T-helper 1 cell treated with Interleukin-12 subunit alpha and Interleukin-12 subunit beta and Interleukin-4 antibody, amounts not matched to agents 30 μg/mL and 1 μg/mL, for 36 hours (primary cell): ENCODE data around the gene ZC2HC1C.

Experiments
- H3K27ac Mint-ChIP-seq: one replicate; pipeline ENCODE4 v1.8.0; 2021; ENCODE audit warnings: mild to moderate bottlenecking, mixed read lengths
- H3K27me3 Mint-ChIP-seq: one replicate; pipeline ENCODE4 v1.8.0; 2021; ENCODE audit warnings: low read depth, mixed read lengths
- H3K36me3 Mint-ChIP-seq: one replicate; pipeline ENCODE4 v1.8.0; 2021; ENCODE audit warnings: low read depth, mixed read lengths
- H3K4me1 Mint-ChIP-seq: one replicate; pipeline ENCODE4 v1.8.0; 2021; ENCODE audit warnings: low read depth, mixed read lengths
- H3K4me3 Mint-ChIP-seq: one replicate; pipeline ENCODE4 v1.8.0; 2021; ENCODE audit warnings: mild to moderate bottlenecking, moderate library complexity, mixed read lengths
- H3K9me3 Mint-ChIP-seq: one replicate; pipeline ENCODE4 v1.8.0; 2021; ENCODE audit warnings: mixed read lengths

The ZC2HC1C gene

DNA sequence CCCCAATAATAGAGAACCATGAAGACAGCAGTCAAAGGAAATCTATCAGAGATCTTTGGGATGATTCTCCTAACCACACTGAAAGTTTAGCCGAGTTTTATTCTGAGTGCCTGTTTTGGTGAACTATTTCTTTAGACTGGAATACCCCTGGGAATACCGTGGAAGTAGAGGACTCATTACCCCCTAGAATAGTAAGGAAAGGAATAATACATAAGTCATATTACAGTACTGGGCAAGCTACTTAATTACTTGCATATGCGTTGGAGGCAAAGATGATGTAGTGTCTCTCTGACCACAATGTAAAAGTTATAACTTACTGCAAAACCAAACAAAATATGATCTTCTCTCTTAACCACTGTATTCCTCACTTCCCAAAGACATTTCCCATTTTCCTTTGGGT is 25.5 kb downstream of the ZC2HC1C start:
- Mint-ChIP-seq H3K4me1 (peaks cover 2% of the 10 kb centered on the region), H3K36me3 (peaks cover 33% of the 10 kb centered on the region), H3K4me3 (no peak overlapping the region), H3K27ac (no peak overlapping the region), H3K9me3 (no peaks in the 10 kb centered on the region), H3K27me3 (no peaks in the 10 kb centered on the region)

DNA sequence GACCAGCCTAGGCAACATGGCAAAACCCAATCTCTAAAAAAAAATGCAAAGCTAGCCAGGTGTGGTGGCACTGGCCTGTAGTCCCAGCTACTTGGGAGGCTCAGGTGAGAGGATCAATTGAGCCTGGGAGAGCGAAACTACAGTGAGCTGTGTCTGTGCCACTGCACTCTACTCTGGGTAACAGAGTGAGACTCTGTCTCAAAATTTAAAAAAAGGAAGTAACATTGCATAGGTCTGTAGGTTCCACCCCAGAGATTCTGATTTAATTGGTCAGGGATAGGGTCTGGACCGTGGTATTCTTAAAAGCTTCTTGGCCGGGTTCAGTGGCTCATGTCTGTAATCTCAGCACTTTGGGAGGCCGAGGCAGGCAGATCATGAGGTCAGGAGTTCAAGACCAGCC is 26.2 kb downstream of the ZC2HC1C start:
- Mint-ChIP-seq H3K4me1 (peaks cover 2% of the 10 kb centered on the region), H3K4me3 (no peak overlapping the region), H3K27me3 (no peaks in the 10 kb centered on the region), H3K36me3 (peaks cover 31% of the 10 kb centered on the region), H3K27ac (no peak overlapping the region), H3K9me3 (no peaks in the 10 kb centered on the region)

DNA sequence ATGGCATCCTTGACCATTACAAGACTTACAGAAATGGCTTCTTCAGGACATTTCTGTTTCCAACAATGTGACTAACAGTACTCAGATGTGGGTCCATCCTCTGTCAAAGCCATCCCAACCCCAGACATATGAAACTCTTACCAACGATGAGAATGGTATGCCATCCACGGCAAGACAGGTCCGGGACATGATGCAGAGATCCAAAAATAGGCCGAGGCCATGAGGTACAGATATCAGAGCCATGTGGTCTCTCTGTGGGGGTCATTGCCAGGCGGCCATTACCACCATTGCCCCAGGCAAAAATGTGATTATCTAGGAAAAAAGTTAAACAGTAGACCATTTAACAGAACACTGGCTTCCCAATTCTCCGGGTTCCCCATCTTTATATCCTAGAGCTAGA is 27.5 kb downstream of the ZC2HC1C start:
- Mint-ChIP-seq H3K4me3 (no peak overlapping the region), H3K27me3 (no peaks in the 10 kb centered on the region), H3K4me1 (peaks cover 2% of the 10 kb centered on the region), H3K36me3 (peaks cover 31% of the 10 kb centered on the region), H3K27ac (no peak overlapping the region), H3K9me3 (no peaks in the 10 kb centered on the region)

DNA sequence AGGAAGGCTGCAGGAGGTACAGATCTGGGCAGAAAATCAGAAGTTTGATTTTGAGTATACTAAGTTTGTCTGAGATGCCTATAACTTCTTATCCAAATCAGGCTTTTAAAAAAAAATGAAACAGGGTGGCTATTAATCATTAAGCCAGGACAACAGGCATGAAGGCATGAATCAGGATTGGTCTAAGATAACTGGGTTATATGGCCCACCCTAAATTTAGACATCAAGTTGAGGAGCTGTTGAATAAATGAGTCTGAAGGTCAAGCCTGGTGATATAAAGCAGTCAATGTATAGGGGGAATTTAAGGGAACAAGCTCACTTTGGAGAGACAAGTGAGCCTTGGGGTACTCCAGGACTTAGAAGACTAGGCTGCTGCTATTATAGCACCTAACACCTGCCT is 28.8 kb downstream of the ZC2HC1C start:
- Mint-ChIP-seq H3K9me3 (no peaks in the 10 kb centered on the region), H3K36me3 (peaks cover 33% of the 10 kb centered on the region), H3K27me3 (no peaks in the 10 kb centered on the region), H3K4me3 (no peak overlapping the region), H3K27ac (no peak overlapping the region), H3K4me1 (peaks cover 2% of the 10 kb centered on the region)

DNA sequence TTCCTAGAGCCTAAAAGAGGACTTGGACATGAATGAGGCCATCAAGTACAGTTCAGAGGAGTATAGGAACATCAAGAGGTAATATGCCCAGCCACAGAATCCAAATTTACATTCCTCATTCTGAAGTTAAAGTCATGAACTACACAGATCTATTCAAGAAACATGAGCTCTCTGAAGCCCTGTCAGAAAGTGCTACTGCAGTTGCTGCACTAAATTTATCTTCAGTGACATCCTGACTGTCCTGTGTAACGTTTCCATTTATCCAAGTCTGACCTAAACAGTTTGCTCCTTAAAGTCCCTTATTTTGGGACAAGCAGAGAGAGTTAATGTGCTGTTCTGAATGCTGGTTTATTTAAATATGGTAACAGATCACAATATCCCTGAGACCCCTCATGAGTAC is 29.2 kb downstream of the ZC2HC1C start:
- H3K4me3 Mint-ChIP-seq = no peak overlapping the region
- no peaks in the 10 kb centered on the region for H3K27me3 Mint-ChIP-seq
- H3K27ac Mint-ChIP-seq = no peak overlapping the region
- peaks cover 2% of the 10 kb centered on the region for H3K4me1 Mint-ChIP-seq
- H3K9me3 Mint-ChIP-seq = no peaks in the 10 kb centered on the region
- peaks cover 37% of the 10 kb centered on the region for H3K36me3 Mint-ChIP-seq

DNA sequence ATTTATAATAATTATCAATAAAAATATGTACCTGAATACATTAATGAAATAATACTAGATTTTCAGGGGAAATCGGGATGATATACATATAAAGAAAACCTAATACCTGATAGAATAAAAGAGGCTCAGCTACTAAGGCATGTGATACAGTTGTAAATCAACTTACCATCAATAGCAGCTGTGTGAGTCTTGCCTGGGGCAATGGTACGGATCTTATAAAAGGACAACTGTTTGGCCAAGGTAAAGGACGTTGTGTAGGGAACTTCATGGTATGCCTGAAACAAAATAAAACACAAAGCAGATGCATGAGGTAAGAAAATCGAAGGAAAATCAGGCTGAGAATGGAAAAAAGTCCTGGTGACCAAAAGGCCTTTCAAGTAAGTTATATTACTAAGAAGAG is 32.0 kb downstream of the ZC2HC1C start:
- H3K4me1 Mint-ChIP-seq = peaks cover 2% of the 10 kb centered on the region
- peaks cover 43% of the 10 kb centered on the region for H3K36me3 Mint-ChIP-seq
- H3K27ac Mint-ChIP-seq = no peak overlapping the region
- H3K9me3 Mint-ChIP-seq = no peaks in the 10 kb centered on the region
- no peak overlapping the region for H3K4me3 Mint-ChIP-seq
- H3K27me3 Mint-ChIP-seq = no peaks in the 10 kb centered on the region

DNA sequence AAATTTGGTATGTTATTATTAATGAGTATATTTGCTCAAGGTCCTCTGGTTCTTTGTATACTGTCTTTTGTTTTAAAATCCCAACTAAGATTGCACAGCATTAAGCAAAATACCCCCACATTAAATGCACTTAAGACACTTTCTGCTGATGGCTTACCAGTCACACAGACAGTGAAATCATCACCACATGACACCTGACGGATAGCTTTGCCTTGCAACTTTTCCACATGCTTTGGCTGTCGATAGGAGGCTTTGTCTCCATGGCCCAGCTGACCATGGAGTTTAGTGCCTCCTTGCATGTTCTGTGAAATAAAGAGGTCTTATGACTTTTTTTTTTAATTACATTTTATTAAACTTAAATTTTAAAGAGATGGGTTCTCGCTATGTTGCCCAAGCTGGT is 37.7 kb downstream of the ZC2HC1C start:
- no peak overlapping the region for H3K27ac Mint-ChIP-seq
- no peaks in the 10 kb centered on the region for H3K9me3 Mint-ChIP-seq
- no peaks in the 10 kb centered on the region for H3K27me3 Mint-ChIP-seq
- H3K4me3 Mint-ChIP-seq = no peak overlapping the region
- H3K4me1 Mint-ChIP-seq = no peaks in the 10 kb centered on the region
- H3K36me3 Mint-ChIP-seq = peaks cover 55% of the 10 kb centered on the region

DNA sequence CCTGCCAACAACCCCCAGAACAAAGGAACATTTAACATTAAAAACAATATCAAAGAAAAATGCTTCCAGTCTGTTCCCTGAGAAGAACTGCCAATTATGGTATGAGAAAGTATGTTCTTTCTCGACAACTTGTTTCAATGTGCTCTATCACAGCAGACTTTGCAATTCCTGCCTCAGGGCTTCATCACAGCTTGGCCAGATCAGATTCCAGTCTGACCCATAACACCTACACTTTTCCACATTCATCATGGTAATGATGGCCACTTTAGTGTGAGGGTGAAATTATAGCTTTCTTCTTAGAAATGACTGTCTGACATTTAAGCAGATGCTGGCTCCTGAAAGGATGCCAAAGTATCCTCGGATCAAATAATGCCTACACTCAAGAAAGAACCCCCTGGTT is 40.4 kb downstream of the ZC2HC1C start:
- H3K27me3 Mint-ChIP-seq = no peaks in the 10 kb centered on the region
- H3K9me3 Mint-ChIP-seq = no peaks in the 10 kb centered on the region
- H3K27ac Mint-ChIP-seq = no peak overlapping the region
- H3K4me3 Mint-ChIP-seq = no peak overlapping the region
- H3K4me1 Mint-ChIP-seq = peaks cover 13% of the 10 kb centered on the region
- peaks cover 57% of the 10 kb centered on the region for H3K36me3 Mint-ChIP-seq

DNA sequence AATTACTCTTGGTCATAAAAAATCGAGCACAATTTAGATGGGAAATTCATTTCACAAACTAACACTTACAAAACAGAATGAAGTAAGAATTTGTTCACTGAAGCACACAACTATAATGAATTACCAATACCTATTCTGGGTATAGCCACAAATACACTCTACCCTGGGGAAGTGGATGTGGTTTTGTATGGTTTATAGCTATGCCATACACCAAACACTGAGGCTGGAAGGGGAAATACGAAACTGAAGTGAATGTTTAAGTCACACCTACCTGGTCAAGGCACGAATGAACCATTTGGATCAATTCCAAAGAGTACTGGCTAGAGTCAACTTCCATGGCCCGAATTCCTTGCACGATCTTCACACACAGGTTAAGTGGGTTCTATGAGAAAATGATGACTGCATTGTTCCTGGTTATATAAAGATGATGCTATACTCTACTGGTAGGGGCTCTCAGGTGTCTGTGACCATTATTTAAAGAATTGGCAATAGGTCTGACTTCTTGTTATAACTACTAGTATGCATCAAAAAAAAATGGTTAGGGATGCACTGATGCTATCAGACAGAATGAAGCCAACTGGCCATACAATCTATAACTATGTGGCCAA is 44.6 kb downstream of the ZC2HC1C start:
- H3K27me3 Mint-ChIP-seq = no peaks in the 10 kb centered on the region
- H3K4me3 Mint-ChIP-seq = peak overlapping the region; percentile 29
- peaks cover 56% of the 10 kb centered on the region for H3K36me3 Mint-ChIP-seq
- peaks cover 13% of the 10 kb centered on the region for H3K4me1 Mint-ChIP-seq
- H3K27ac Mint-ChIP-seq = peak overlapping the region; percentile 59
- H3K9me3 Mint-ChIP-seq = no peaks in the 10 kb centered on the region

DNA sequence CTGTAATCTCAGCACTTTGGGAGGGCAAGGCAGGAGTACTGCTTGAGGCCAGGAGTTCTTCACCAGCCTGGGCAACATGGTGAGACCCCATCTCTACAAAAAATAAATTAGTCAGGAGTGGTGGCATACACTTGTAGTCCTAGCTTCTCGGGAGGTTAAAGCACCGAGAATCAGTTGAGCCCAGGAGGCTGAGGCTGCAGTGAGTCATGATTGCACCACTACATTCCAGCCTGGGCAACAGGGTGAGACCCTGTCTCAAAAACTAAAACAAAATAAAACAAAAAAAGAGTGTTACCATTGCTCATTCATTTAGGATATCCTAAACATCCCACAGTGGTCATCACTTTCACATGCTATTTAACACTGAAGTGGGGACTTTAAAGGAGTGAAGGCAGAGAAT is 49.6 kb downstream of the ZC2HC1C start:
- no peak overlapping the region for H3K4me3 Mint-ChIP-seq
- H3K27ac Mint-ChIP-seq = no peak overlapping the region
- H3K36me3 Mint-ChIP-seq = peaks cover 37% of the 10 kb centered on the region
- H3K4me1 Mint-ChIP-seq = peaks cover 20% of the 10 kb centered on the region
- H3K27me3 Mint-ChIP-seq = no peaks in the 10 kb centered on the region
- no peaks in the 10 kb centered on the region for H3K9me3 Mint-ChIP-seq

DNA sequence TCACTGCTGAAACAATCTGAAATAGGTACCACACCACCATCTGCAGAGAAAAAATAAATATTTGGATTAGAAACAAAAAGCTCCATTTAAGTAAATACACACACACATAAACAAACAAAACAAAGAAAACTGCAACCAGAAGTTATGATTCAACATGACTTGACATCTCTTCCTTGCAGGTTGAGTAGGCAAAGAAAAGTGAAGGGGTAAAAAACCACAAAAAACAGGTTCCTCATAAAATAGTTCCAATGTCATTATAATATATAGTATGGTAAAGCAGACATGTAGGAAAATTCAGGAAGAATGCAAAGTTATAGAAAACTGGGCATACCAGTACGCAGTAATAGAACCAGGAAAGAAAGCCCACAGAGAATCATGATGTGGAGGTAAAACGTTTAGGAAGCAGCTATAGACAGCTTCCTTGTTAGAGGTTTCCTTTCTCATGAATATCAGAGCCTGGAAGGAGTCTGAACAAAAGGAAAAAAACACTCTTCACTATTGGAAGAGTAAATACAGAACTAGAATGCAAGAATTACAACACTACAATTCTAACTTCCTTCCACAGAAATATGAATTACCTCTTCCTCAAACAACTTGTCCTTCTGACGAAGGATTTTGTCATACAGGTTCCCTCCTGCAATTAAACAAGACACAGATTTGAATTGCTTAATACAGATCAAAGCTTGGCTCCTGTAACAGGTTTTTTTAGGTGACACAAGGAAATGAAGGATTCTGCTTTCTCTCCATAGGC is 51.3 kb downstream of the ZC2HC1C start:
- peaks cover 36% of the 10 kb centered on the region for H3K36me3 Mint-ChIP-seq
- H3K27ac Mint-ChIP-seq = no peak overlapping the region
- H3K4me1 Mint-ChIP-seq = peaks cover 24% of the 10 kb centered on the region
- H3K27me3 Mint-ChIP-seq = no peaks in the 10 kb centered on the region
- H3K4me3 Mint-ChIP-seq = no peak overlapping the region
- H3K9me3 Mint-ChIP-seq = no peaks in the 10 kb centered on the region

DNA sequence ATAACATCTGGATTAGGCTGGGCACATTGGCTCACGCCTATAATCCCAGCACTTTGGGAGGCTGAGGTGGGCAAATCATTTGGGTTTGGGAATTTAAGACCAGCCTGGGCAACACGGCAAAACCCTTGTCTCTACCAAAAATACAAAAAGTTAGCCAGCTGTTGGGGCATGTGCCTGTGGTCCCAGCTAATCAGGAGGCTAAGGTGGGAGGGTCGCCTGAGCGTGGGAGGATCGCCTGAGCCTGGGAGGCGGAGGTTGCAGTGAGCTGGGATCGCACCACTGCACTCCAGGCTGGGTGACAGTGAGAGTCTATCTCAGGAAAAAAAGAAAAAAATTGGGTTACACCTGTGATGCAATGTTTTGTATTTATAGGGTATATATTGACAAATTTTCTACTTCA is 52.1 kb downstream of the ZC2HC1C start:
- Mint-ChIP-seq H3K27ac (no peak overlapping the region), H3K27me3 (no peaks in the 10 kb centered on the region), H3K36me3 (peaks cover 38% of the 10 kb centered on the region), H3K4me3 (no peak overlapping the region), H3K4me1 (peaks cover 29% of the 10 kb centered on the region), H3K9me3 (no peaks in the 10 kb centered on the region)

DNA sequence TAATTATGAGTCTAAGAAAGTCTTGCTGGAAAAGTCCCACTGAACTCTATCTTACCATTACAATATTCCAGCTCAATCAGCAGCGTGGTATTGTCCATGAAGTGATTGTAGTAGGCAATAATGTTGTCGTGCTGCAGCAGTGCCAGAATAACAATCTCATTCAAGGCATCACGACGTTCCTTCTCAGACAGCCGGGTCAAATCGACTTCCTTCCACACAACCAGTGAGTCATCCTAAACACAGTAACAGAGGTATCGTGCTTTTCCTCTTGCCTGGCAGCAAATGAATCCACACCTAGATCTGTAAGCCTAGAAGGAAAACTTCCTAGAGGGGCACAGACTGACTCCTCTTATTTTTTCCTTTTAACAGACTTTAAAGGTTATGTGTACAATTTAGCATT is 54.5 kb downstream of the ZC2HC1C start:
- H3K4me3 Mint-ChIP-seq = peak overlapping the region; percentile 50
- peaks cover 35% of the 10 kb centered on the region for H3K36me3 Mint-ChIP-seq
- no peaks in the 10 kb centered on the region for H3K9me3 Mint-ChIP-seq
- H3K4me1 Mint-ChIP-seq = peaks cover 38% of the 10 kb centered on the region
- peak overlapping the region; percentile 79 for H3K27ac Mint-ChIP-seq
- no peaks in the 10 kb centered on the region for H3K27me3 Mint-ChIP-seq

DNA sequence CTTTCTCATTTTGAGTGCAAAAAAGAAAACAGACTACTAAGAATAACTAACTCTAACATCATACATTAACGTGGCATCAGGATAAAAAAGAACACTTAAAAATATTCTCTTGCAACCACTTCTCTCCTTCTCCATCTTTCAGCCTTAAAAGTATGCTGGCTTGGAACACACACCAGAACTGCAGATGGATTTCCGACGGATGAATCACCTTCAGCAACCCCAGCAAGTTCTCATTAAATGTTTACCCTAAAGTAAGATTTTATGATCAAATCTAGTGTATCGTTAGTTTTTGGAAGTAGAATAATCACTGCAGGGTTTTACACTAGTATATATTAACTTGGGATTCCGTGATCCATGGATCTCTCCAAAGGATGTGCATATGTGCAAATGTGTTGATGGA is 56.2 kb downstream of the ZC2HC1C start:
- Mint-ChIP-seq H3K27ac (peak overlapping the region; percentile 90), H3K4me1 (peaks cover 32% of the 10 kb centered on the region), H3K4me3 (peak overlapping the region; percentile 93), H3K27me3 (no peaks in the 10 kb centered on the region), H3K36me3 (peaks cover 28% of the 10 kb centered on the region), H3K9me3 (no peaks in the 10 kb centered on the region)

DNA sequence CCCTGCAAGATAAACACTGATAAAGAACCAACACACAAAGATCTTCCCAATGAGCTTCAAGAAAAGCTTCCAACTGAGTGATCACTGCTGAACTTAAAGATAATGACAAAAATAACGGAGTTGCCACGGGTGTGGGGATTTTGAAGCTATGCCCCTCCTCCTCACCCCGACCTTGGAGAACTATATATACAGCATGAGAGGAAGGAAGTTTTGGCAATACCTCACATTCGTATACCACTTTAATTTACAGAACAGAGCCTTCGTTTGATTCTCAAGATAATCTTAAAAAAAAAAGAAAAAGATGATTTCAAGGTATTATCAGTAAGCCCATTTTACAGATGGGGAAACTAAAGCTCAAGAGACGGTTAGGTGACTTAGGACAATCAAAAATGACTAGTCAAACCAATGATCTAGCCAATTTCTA is 56.7 kb downstream of the ZC2HC1C start:
- H3K36me3 Mint-ChIP-seq = peaks cover 27% of the 10 kb centered on the region
- H3K4me1 Mint-ChIP-seq = peaks cover 30% of the 10 kb centered on the region
- H3K9me3 Mint-ChIP-seq = no peaks in the 10 kb centered on the region
- H3K27ac Mint-ChIP-seq = peak overlapping the region; percentile 90
- H3K27me3 Mint-ChIP-seq = no peaks in the 10 kb centered on the region
- H3K4me3 Mint-ChIP-seq = peak overlapping the region; percentile 93
